ENCODE measurements around the gene PBX4.

DNA sequence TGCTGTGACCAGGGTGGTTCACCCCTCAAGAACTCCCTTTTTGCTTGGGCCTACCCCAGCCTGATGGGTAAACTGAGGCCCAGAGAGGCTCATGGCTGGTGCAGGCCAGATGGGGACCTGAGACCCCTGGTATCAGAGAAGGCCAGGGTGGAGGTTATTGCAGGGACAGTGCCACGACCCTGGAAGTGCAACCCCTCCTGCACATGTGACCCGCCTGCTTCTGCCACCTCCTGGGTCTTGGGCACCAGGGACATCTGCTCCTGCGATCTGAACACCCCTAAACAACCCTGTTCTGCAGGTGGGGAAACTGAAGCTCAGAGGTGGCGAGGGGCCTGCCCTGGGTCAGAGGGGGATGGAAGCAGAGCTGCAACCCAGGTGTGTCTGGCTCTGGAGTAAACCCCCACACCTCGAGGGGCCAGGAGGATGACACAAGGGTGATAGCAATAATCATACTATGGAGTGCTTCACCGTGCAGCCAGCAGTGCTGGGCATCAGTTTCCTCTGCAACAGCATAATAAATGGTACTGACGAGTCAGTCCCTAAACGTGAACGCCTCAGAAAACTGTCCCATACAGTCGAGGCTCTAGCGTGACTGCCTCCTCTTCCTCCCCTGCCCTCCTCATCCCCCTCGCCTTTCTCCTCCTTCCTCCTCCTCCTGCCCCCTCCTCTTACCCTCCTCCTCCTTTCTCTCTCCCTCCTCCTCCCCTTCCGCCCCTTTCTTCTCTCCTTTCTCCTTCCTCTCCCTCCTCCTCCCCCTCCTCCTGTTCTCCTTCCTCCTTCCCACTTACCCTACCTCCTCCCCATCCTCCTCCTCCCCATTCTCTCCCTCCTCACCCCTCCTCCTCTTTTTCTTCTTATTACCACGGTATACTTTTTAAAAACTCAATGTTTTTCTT lies 85.4 kb downstream of the PBX4 start:
- TF ChIP-seq CTCF (IDR thresholded peaks at IDR 0.05; ENCODE audit: insufficient read depth, low read depth, low read length) (no peak), EZH2 (IDR thresholded peaks at IDR 0.05; ENCODE audit: insufficient read depth, low read length) (no peak)

All from astrocyte (in vitro differentiated cells and primary cell).